GM23338 (cell line): Measurements from ENCODE around the gene TBC1D5. TPM values are rescaled to one million over a fixed set of nuclear protein-coding genes. Genes with fewer than 3 reads are reported as not detected.

Experiments
- ATAC-seq: fragments of 200-7000 bp; cut with Tn5 transposase; 3 replicates; pipeline ENCODE4 v1.9.1; 2020
- DNase-seq: peaks from one replicate; pipeline ENCODE4 v3.0.0-alpha.2; 2015; ENCODE audit warnings: low spot score
- H2AFZ ChIP-seq: fragments of 200-600 bp; sonication (generic); 2 replicates; pipeline ENCODE4 v1.8.0; 2016; ENCODE audit warnings: antibody characterized with exemption, mild to moderate bottlenecking, moderate library complexity
- H3F3A ChIP-seq: fragments of 200-600 bp; sonication (generic); replicated peaks from 2 replicates; pipeline ENCODE4 v1.8.0; 2017; ENCODE audit warnings: antibody characterized with exemption, mixed run types, low read depth
- H3K27ac ChIP-seq: fragments of 200-600 bp; sonication (generic); 2 replicates; pipeline ENCODE4 v1.6.1; 2016; ENCODE audit warnings: low read depth
- H3K27me3 ChIP-seq: fragments of 200-600 bp; sonication (generic); 2 replicates; pipeline ENCODE4 v1.8.0; 2016; ENCODE audit warnings: mild to moderate bottlenecking, mixed run types, moderate library complexity; ENCODE audit not compliant: insufficient read depth
- H3K36me3 ChIP-seq: fragments of 200-600 bp; sonication (generic); 2 replicates; pipeline ENCODE4 v1.8.0; 2016; ENCODE audit warnings: mild to moderate bottlenecking; ENCODE audit not compliant: insufficient read depth
- H3K4me1 ChIP-seq: fragments of 200-600 bp; sonication (generic); 2 replicates; pipeline ENCODE4 v1.8.0; 2016; ENCODE audit warnings: mild to moderate bottlenecking, moderate library complexity; ENCODE audit not compliant: insufficient read depth
- H3K4me2 ChIP-seq: fragments of 200-600 bp; sonication (generic); 2 replicates; pipeline ENCODE4 v1.7.1; 2017; ENCODE audit warnings: mixed run types
- H3K4me3 ChIP-seq: fragments of 200-600 bp; sonication (generic); 2 replicates; pipeline ENCODE4 v1.6.1; 2016; ENCODE audit warnings: mixed run types
- H3K79me2 ChIP-seq: fragments of 200-600 bp; sonication (generic); replicated peaks from 2 replicates; pipeline ENCODE4 v1.8.0; 2017; ENCODE audit warnings: mild to moderate bottlenecking; ENCODE audit not compliant: insufficient read depth
- H3K9me2 ChIP-seq: fragments of 200-600 bp; sonication (generic); 2 replicates; pipeline ENCODE4 v1.8.0; 2017; ENCODE audit not compliant: insufficient read depth
- H4K20me1 ChIP-seq: fragments of 200-600 bp; sonication (generic); replicated peaks from 2 replicates; pipeline ENCODE4 v1.8.0; 2017; ENCODE audit warnings: mild to moderate bottlenecking; ENCODE audit not compliant: insufficient read depth
- H3K27ac Mint-ChIP-seq: 2 replicates; pipeline ENCODE4 v1.8.0; 2020; ENCODE audit warnings: inconsistent platforms, mild to moderate bottlenecking, moderate library complexity, mixed read lengths
- H3K27me3 Mint-ChIP-seq: 3 replicates; pipeline ENCODE4 v1.8.0; 2022; ENCODE audit warnings: low read depth, mild to moderate bottlenecking, moderate library complexity, mixed read lengths, inconsistent platforms; ENCODE audit not compliant: insufficient read depth, poor library complexity
- H3K36me3 Mint-ChIP-seq: 3 replicates; pipeline ENCODE4 v1.8.0; 2021; ENCODE audit warnings: low read depth, mild to moderate bottlenecking, inconsistent platforms, moderate library complexity, mixed read lengths
- H3K4me1 Mint-ChIP-seq: 3 replicates; pipeline ENCODE4 v1.8.0; 2020; ENCODE audit warnings: mild to moderate bottlenecking, inconsistent platforms, mixed read lengths
- H3K4me3 Mint-ChIP-seq: 3 replicates; pipeline ENCODE4 v1.8.0; 2021; ENCODE audit warnings: moderate library complexity, mild to moderate bottlenecking, inconsistent platforms, mixed read lengths
- H3K9me3 Mint-ChIP-seq: 3 replicates; pipeline ENCODE4 v1.8.0; 2020; ENCODE audit warnings: moderate library complexity, mild to moderate bottlenecking, inconsistent platforms, mixed read lengths
- CREB1 ChIP-seq: fragments of 250-450 bp; sonication (Bioruptor Pico); IDR thresholded peaks from 2 replicates; pipeline ENCODE4 v1.5.0; 2020; ENCODE audit warnings: low read depth, mild to moderate bottlenecking, moderate library complexity
- CTCF ChIP-seq, 2 experiments: fragments of 200-600 bp in 1 of 2; sonication (generic) in 1 of 2; conservative IDR thresholded peaks; 2 replicates each; pipeline versions ENCODE4 v1.5.1 to v1.6.1; 2016 to 2017; ENCODE audit warnings: antibody characterized with exemption in 2 of 2, low read depth in 2 of 2, mild to moderate bottlenecking in 2 of 2, moderate library complexity in 1 of 2
- EZH2 ChIP-seq: fragments of 200-600 bp; sonication (generic); IDR thresholded peaks from one replicate; pipeline ENCODE4 v1.8.0; 2017; ENCODE audit warnings: antibody characterized with exemption, mild to moderate bottlenecking, low read depth; ENCODE audit not compliant: unreplicated experiment
- EZH2phosphoT487 ChIP-seq: fragments of 200-600 bp; sonication (generic); IDR thresholded peaks from one replicate; pipeline ENCODE4 v1.8.1; 2018; ENCODE audit warnings: antibody characterized with exemption; ENCODE audit not compliant: unreplicated experiment
- JUNB ChIP-seq: IDR thresholded peaks from one replicate; pipeline ENCODE4 v1.6.1; 2016; ENCODE audit warnings: antibody characterized with exemption; ENCODE audit not compliant: unreplicated experiment
- NANOG ChIP-seq: IDR thresholded peaks from 2 replicates; pipeline ENCODE4 v1.6.1; 2016; ENCODE audit warnings: antibody characterized with exemption, borderline replicate concordance
- POLR2AphosphoS5 ChIP-seq: IDR thresholded peaks from 2 replicates; pipeline ENCODE4 v1.6.1; 2016; ENCODE audit warnings: antibody characterized with exemption, low read depth
- STAT1 ChIP-seq: IDR thresholded peaks from one replicate; pipeline ENCODE4 v1.6.1; 2016; ENCODE audit warnings: antibody characterized with exemption; ENCODE audit not compliant: unreplicated experiment
- ZNF114 ChIP-seq: fragments of 250-450 bp; sonication (Bioruptor Pico); IDR thresholded peaks from 2 replicates; pipeline ENCODE4 v1.5.0; 2020; ENCODE audit warnings: mild to moderate bottlenecking, moderate library complexity
- ZNF331 ChIP-seq: fragments of 250-450 bp; sonication (Bioruptor Pico); IDR thresholded peaks from 2 replicates; pipeline ENCODE4 v1.5.0; 2020; ENCODE audit warnings: low read depth, mild to moderate bottlenecking, moderate library complexity
- polyA plus RNA-seq: library from polyadenylated mRNA; unstranded; fragments of >200 nt; fragmentation: Nextera tagmentation; extraction: Ambion mirVana; gene quantifications from 2 replicates; pipeline ENCODE4 v1.2.1, GENCODE V29; 2016
- total RNA-seq: library from RNA; depleted of rRNA; stranded (reverse); fragments of >200 nt; shearing (Covaris generic); gene quantifications from 2 replicates; pipeline ENCODE4 v1.2.3, GENCODE V29; 2014
- TF ChIP-seq, protein P1 (sequence below): IDR thresholded peaks from one replicate; pipeline ENCODE4 v1.6.1; 2018; ENCODE audit warnings: antibody characterized with exemption; ENCODE audit not compliant: unreplicated experiment
- TF ChIP-seq, protein P2 (sequence below): fragments of 250-450 bp; sonication (Bioruptor Pico); IDR thresholded peaks from 2 replicates; pipeline ENCODE4 v1.5.0; 2020; ENCODE audit warnings: mild to moderate bottlenecking, moderate library complexity
- TF ChIP-seq, protein P3 (sequence below): IDR thresholded peaks from 2 replicates; pipeline ENCODE4 v1.6.1; 2016; ENCODE audit warnings: antibody characterized with exemption

TBC1D5 gene
- total and polyA plus RNA-seq, 2 experiments from 2014 or later: 21.8 to 48.1 TPM

GRCh38 chr3:17573396-17573795 is 169.0 kb downstream of the TBC1D5 start:
- no peaks in the 10 kb centered on the region for H3F3A ChIP-seq

More at GRCh38 chr3:17573396-17573795, 169.0 kb downstream of the TBC1D5 start:
- Histone ChIP-seq H3K27me3 (no peaks in the 10 kb centered on the region), H3K9me2 (no peaks in the 10 kb centered on the region), H3K4me1 (no peaks in the 10 kb centered on the region), H4K20me1 (no peaks in the 10 kb centered on the region), H2AFZ (no peak overlapping the region), H3K79me2 (no peaks in the 10 kb centered on the region), H3K4me2 (no peak overlapping the region), H3K27ac (no peak overlapping the region), H3K36me3 (no peaks in the 10 kb centered on the region), H3K4me3 (no peak overlapping the region)
- Mint-ChIP-seq H3K4me3 (no peak overlapping the region), H3K36me3 (no peaks in the 10 kb centered on the region), H3K27ac (no peak overlapping the region), H3K4me1 (no peaks in the 10 kb centered on the region), H3K9me3 (no peaks in the 10 kb centered on the region), H3K27me3 (no peaks in the 10 kb centered on the region)
- no peak for DNase-seq
- TF ChIP-seq ZNF114 (CRISPR knock-in tag) (no peak), POLR2AphosphoS5 (no peak), JUNB (no peak), ZNF331 (CRISPR knock-in tag) (no peak), EZH2phosphoT487 (no peak), STAT1 (no peak), CTCF (conservative IDR thresholded peaks at IDR 0.05; ENCODE audit: low read depth in 2 of 2) (no peak), EZH2 (no peak), NANOG (no peak), CREB1 (CRISPR knock-in tag) (no peak)
- TF ChIP-seq, protein P1, sequence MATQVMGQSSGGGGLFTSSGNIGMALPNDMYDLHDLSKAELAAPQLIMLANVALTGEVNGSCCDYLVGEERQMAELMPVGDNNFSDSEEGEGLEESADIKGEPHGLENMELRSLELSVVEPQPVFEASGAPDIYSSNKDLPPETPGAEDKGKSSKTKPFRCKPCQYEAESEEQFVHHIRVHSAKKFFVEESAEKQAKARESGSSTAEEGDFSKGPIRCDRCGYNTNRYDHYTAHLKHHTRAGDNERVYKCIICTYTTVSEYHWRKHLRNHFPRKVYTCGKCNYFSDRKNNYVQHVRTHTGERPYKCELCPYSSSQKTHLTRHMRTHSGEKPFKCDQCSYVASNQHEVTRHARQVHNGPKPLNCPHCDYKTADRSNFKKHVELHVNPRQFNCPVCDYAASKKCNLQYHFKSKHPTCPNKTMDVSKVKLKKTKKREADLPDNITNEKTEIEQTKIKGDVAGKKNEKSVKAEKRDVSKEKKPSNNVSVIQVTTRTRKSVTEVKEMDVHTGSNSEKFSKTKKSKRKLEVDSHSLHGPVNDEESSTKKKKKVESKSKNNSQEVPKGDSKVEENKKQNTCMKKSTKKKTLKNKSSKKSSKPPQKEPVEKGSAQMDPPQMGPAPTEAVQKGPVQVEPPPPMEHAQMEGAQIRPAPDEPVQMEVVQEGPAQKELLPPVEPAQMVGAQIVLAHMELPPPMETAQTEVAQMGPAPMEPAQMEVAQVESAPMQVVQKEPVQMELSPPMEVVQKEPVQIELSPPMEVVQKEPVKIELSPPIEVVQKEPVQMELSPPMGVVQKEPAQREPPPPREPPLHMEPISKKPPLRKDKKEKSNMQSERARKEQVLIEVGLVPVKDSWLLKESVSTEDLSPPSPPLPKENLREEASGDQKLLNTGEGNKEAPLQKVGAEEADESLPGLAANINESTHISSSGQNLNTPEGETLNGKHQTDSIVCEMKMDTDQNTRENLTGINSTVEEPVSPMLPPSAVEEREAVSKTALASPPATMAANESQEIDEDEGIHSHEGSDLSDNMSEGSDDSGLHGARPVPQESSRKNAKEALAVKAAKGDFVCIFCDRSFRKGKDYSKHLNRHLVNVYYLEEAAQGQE: no peak
- TF ChIP-seq, protein P2, sequence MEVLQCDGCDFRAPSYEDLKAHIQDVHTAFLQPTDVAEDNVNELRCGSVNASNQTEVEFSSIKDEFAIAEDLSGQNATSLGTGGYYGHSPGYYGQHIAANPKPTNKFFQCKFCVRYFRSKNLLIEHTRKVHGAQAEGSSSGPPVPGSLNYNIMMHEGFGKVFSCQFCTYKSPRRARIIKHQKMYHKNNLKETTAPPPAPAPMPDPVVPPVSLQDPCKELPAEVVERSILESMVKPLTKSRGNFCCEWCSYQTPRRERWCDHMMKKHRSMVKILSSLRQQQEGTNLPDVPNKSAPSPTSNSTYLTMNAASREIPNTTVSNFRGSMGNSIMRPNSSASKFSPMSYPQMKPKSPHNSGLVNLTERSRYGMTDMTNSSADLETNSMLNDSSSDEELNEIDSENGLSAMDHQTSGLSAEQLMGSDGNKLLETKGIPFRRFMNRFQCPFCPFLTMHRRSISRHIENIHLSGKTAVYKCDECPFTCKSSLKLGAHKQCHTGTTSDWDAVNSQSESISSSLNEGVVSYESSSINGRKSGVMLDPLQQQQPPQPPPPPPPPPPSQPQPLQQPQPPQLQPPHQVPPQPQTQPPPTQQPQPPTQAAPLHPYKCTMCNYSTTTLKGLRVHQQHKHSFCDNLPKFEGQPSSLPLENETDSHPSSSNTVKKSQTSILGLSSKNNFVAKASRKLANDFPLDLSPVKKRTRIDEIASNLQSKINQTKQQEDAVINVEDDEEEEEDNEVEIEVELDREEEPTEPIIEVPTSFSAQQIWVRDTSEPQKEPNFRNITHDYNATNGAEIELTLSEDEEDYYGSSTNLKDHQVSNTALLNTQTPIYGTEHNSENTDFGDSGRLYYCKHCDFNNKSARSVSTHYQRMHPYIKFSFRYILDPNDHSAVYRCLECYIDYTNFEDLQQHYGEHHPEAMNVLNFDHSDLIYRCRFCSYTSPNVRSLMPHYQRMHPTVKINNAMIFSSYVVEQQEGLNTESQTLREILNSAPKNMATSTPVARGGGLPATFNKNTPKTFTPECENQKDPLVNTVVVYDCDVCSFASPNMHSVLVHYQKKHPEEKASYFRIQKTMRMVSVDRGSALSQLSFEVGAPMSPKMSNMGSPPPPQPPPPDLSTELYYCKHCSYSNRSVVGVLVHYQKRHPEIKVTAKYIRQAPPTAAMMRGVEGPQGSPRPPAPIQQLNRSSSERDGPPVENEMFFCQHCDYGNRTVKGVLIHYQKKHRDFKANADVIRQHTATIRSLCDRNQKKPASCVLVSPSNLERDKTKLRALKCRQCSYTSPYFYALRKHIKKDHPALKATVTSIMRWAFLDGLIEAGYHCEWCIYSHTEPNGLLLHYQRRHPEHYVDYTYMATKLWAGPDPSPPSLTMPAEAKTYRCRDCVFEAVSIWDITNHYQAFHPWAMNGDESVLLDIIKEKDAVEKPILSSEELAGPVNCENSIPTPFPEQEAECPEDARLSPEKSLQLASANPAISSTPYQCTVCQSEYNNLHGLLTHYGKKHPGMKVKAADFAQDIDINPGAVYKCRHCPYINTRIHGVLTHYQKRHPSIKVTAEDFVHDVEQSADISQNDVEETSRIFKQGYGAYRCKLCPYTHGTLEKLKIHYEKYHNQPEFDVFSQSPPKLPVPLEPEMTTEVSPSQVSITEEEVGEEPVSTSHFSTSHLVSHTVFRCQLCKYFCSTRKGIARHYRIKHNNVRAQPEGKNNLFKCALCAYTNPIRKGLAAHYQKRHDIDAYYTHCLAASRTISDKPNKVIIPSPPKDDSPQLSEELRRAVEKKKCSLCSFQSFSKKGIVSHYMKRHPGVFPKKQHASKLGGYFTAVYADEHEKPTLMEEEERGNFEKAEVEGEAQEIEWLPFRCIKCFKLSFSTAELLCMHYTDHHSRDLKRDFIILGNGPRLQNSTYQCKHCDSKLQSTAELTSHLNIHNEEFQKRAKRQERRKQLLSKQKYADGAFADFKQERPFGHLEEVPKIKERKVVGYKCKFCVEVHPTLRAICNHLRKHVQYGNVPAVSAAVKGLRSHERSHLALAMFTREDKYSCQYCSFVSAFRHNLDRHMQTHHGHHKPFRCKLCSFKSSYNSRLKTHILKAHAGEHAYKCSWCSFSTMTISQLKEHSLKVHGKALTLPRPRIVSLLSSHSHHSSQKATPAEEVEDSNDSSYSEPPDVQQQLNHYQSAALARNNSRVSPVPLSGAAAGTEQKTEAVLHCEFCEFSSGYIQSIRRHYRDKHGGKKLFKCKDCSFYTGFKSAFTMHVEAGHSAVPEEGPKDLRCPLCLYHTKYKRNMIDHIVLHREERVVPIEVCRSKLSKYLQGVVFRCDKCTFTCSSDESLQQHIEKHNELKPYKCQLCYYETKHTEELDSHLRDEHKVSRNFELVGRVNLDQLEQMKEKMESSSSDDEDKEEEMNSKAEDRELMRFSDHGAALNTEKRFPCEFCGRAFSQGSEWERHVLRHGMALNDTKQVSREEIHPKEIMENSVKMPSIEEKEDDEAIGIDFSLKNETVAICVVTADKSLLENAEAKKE (CRISPR knock-in tag): no peak
- TF ChIP-seq, protein P3, sequence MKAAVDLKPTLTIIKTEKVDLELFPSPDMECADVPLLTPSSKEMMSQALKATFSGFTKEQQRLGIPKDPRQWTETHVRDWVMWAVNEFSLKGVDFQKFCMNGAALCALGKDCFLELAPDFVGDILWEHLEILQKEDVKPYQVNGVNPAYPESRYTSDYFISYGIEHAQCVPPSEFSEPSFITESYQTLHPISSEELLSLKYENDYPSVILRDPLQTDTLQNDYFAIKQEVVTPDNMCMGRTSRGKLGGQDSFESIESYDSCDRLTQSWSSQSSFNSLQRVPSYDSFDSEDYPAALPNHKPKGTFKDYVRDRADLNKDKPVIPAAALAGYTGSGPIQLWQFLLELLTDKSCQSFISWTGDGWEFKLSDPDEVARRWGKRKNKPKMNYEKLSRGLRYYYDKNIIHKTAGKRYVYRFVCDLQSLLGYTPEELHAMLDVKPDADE: no peak
- no peak for ATAC-seq
